Liver (tissue), 9 donors: Measurements from ENCODE around the gene NXT1. TPM values are rescaled to one million over a fixed set of nuclear protein-coding genes. Genes with fewer than 3 reads are reported as not detected.

Source experiments
- DNase-seq: peaks from one replicate; pipeline ENCODE4 v3.0.0-alpha.2; 2017; ENCODE audit warnings: low spot score
- H3K27ac ChIP-seq, 2 donors: one replicate each; pipeline ENCODE4 v1.7.0; 2013; ENCODE audit warnings: inconsistent platforms in 2 of 2, low read length in 2 of 2, control low read depth in 1 of 2, low read depth in 1 of 2, mild to moderate bottlenecking in 1 of 2
- H3K27me3 ChIP-seq, 4 donors: one replicate each; pipeline versions ENCODE4 v1.6.1 to v1.7.0; 2013; ENCODE audit warnings: low read length in 3 of 4, inconsistent platforms in 1 of 4, mild to moderate bottlenecking in 1 of 4, moderate library complexity in 1 of 4; ENCODE audit not compliant: control insufficient read depth in 4 of 4, insufficient read depth in 4 of 4
- H3K36me3 ChIP-seq, 4 donors: one replicate each; pipeline versions ENCODE4 v1.6.1 to v1.7.0; 2013; ENCODE audit warnings: low read length in 3 of 4, mild to moderate bottlenecking in 3 of 4, low read depth in 1 of 4, moderate library complexity in 1 of 4; ENCODE audit not compliant: control insufficient read depth in 4 of 4, insufficient read depth in 3 of 4
- H3K4me1 ChIP-seq, 4 donors: one replicate each; pipeline versions ENCODE4 v1.6.1 to v1.7.0; 2013; ENCODE audit warnings: low read length in 3 of 4, mild to moderate bottlenecking in 3 of 4, moderate library complexity in 1 of 4; ENCODE audit not compliant: control insufficient read depth in 4 of 4, insufficient read depth in 4 of 4
- H3K4me3 ChIP-seq, 3 donors: one replicate each; pipeline versions ENCODE4 v1.6.1 to v1.7.0; 2013; ENCODE audit warnings: low read length in 3 of 3, control low read depth in 1 of 3, low read depth in 1 of 3, mild to moderate bottlenecking in 1 of 3
- H3K9ac ChIP-seq, 2 donors: one replicate each; pipeline ENCODE4 v1.7.0; 2013; ENCODE audit warnings: low read length in 2 of 2, mild to moderate bottlenecking in 2 of 2, moderate library complexity in 2 of 2, control low read depth in 1 of 2, low read depth in 1 of 2
- H3K9me3 ChIP-seq, 4 donors: one replicate each; pipeline versions ENCODE4 v1.6.1 to v1.7.0; 2013; ENCODE audit warnings: low read length in 3 of 4; ENCODE audit not compliant: control insufficient read depth in 4 of 4
- EGR1 ChIP-seq, 2 donors: IDR thresholded peaks; 2 replicates each; pipeline ENCODE4 v1.6.1; 2016 to 2018; ENCODE audit warnings: antibody characterized with exemption in 2 of 2, low read depth in 2 of 2
- FOXA1 ChIP-seq: IDR thresholded peaks from 2 replicates; pipeline ENCODE4 v1.6.1; 2016; ENCODE audit warnings: antibody characterized with exemption
- FOXA2 ChIP-seq: IDR thresholded peaks from 2 replicates; pipeline ENCODE4 v1.6.1; 2016; ENCODE audit warnings: antibody characterized with exemption
- GABPA ChIP-seq, 2 donors: IDR thresholded peaks in 1 of 2; conservative IDR thresholded peaks in 1 of 2; 2 replicates each; pipeline ENCODE4 v1.6.1; 2016; ENCODE audit warnings: antibody characterized with exemption in 2 of 2, mild to moderate bottlenecking in 1 of 2, moderate library complexity in 1 of 2
- HNF4G ChIP-seq: IDR thresholded peaks from 2 replicates; pipeline ENCODE4 v1.6.1; 2016; ENCODE audit warnings: antibody characterized with exemption
- JUND ChIP-seq, 2 donors: IDR thresholded peaks; 2 replicates each; pipeline ENCODE4 v1.6.1; 2016; ENCODE audit warnings: antibody characterized with exemption in 2 of 2
- RXRA ChIP-seq, 2 donors: IDR thresholded peaks; 2 replicates each; pipeline ENCODE4 v1.6.1; 2017 to 2018; ENCODE audit warnings: antibody characterized with exemption in 2 of 2, mild to moderate bottlenecking in 1 of 2
- TAF1 ChIP-seq: conservative IDR thresholded peaks from 2 replicates; pipeline ENCODE4 v1.6.1; 2016; ENCODE audit warnings: antibody characterized with exemption, mild to moderate bottlenecking
- YY1 ChIP-seq: IDR thresholded peaks from 2 replicates; pipeline ENCODE4 v1.6.1; 2016; ENCODE audit warnings: antibody characterized with exemption, mild to moderate bottlenecking
- WGBS: extraction: QIAGEN DNeasy Blood & Tissue Kit; methylation state at CpG from one replicate; pipeline ENCODE4 v1.1.7; 2013; 5-methylcytosine and 5-hydroxymethylcytosine counted together
- polyA plus RNA-seq, 2 donors: library from polyadenylated mRNA; stranded (reverse) in 1 of 2; unstranded in 1 of 2; fragments of 200-250 nt in 1 of 2; fragments of >200 nt in 1 of 2; fragmentation: Nextera tagmentation in 1 of 2; extraction: Ambion mirVana in 1 of 2; gene quantifications; one replicate each; pipeline versions ENCODE4 v1.2.1 to v1.2.3, GENCODE V29; 2013 to 2015
- total RNA-seq, 2 donors: library from RNA; depleted of rRNA; stranded (reverse); fragments of >200 nt; gene quantifications; one replicate each; pipeline ENCODE4 v1.2.3, GENCODE V29; 2014
- TF ChIP-seq, protein P1 (sequence below): IDR thresholded peaks from 2 replicates; pipeline ENCODE4 v1.6.1; 2016; ENCODE audit warnings: antibody characterized with exemption
- TF ChIP-seq, protein P2 (sequence below): IDR thresholded peaks from 2 replicates; pipeline ENCODE4 v1.6.1; 2016; ENCODE audit warnings: antibody characterized with exemption, mild to moderate bottlenecking
- TF ChIP-seq, protein P3 (sequence below): fragments of 150-350 bp; IDR thresholded peaks from 2 replicates; pipeline ENCODE4 v1.5.1; 2017; ENCODE audit warnings: improper control_type of control experiment, low read depth, low read length; ENCODE audit not compliant: missing input control
- donor health status: healthy.
- donor health status: healthy.
- donor health status: healthy.
- donor health status: healthy.
- donor health status: healthy.

The NXT1 gene
- total and polyA plus RNA-seq, 4 donors = 5.7 to 9.6 (median 8.8) TPM

DNA sequence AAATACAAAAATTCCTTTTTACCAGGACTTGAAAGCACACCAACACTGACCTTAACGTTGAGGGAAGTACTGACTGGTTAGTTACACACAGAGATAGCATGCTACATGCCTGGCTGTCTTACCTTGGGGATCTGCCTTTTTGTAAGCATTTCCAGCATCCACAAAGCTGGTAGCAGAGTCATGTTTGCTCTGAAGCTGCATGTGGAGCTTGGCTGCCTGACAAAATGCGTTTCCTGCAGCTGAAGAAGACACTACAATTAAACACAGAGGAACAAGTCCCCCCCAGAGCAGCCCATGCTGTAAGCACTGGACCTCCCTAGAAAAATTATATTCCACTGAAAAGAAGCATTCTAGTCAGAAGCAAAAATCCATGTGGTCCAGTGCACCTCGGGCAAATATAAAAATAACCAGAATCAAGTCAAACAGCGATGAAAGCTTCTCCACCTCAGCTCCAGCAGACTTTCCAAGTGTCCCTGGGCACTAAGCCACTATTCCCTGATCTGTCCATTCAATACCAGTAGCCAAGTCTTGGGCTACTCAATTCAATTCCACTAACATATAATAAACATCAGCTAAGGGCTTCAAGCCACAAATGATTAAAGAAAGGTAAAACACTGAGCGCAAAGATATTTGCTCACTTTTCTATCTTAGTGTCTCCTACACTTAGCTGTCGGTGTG, 46.5 kb downstream of the NXT1 start:
- no peak overlapping the region for H3K9ac ChIP-seq
- H3K27me3 ChIP-seq = no peaks in the 10 kb centered on the region
- H3K4me1 ChIP-seq = no peaks in the 10 kb centered on the region
- TF ChIP-seq GABPA (IDR thresholded peaks at IDR 0.05 in 1 of 2, conservative IDR thresholded peaks at IDR 0.05 in 1 of 2) (no peak), FOXA1 (no peak), TAF1 (no peak), HNF4G (no peak), JUND (IDR thresholded peaks at IDR 0.05) (no peak), FOXA2 (no peak), RXRA (IDR thresholded peaks at IDR 0.05) (no peak), YY1 (no peak)
- TF ChIP-seq, protein P1, sequence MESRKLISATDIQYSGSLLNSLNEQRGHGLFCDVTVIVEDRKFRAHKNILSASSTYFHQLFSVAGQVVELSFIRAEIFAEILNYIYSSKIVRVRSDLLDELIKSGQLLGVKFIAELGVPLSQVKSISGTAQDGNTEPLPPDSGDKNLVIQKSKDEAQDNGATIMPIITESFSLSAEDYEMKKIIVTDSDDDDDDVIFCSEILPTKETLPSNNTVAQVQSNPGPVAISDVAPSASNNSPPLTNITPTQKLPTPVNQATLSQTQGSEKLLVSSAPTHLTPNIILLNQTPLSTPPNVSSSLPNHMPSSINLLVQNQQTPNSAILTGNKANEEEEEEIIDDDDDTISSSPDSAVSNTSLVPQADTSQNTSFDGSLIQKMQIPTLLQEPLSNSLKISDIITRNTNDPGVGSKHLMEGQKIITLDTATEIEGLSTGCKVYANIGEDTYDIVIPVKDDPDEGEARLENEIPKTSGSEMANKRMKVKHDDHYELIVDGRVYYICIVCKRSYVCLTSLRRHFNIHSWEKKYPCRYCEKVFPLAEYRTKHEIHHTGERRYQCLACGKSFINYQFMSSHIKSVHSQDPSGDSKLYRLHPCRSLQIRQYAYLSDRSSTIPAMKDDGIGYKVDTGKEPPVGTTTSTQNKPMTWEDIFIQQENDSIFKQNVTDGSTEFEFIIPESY = no peak
- no peaks in the 10 kb centered on the region for H3K9me3 ChIP-seq
- peaks cover 3 to 30% (median 23%) of the 10 kb centered on the region in 4 donors for H3K36me3 ChIP-seq
- 67% methylated on average over 6 of the region's 6 CpGs for WGBS
- H3K27ac ChIP-seq = no peak overlapping the region
- DNase-seq = no peak
- H3K4me3 ChIP-seq = no peak overlapping the region

DNA sequence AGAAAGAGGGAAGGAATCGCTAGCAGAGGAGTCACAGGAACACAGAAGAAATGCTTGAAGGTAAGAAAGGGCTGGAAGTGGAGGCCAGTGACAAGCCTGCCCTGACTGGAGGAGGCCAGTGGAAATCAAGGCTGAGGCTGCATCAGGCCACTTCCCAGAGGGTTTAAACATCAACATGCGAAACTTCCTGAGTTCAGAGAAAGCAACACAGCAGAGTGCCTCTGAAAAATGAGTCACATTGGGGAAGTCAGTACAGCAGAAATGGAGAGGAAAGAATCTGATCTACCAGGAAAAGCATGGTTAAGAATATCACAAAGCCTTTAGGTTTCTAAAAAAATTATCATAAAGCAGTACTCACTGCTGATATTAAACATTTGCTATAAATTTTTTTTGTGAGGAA, 47.4 kb downstream of the NXT1 start:
- no peak overlapping the region for H3K27ac ChIP-seq
- H3K4me3 ChIP-seq = no peak overlapping the region
- H3K36me3 ChIP-seq = peaks cover under 1 to 25% (median 23%) of the 10 kb centered on the region in 4 donors
- no peaks in the 10 kb centered on the region for H3K27me3 ChIP-seq
- H3K9ac ChIP-seq = no peak overlapping the region
- 86% methylated on average over 2 of the region's 2 CpGs for WGBS
- DNase-seq = no peak
- H3K9me3 ChIP-seq = no peaks in the 10 kb centered on the region
- no peaks in the 10 kb centered on the region for H3K4me1 ChIP-seq
- TF ChIP-seq, protein P1 = no peak
- TF ChIP-seq GABPA (IDR thresholded peaks at IDR 0.05 in 1 of 2, conservative IDR thresholded peaks at IDR 0.05 in 1 of 2) = no peak
- no peak for TF ChIP-seq FOXA2
- TF ChIP-seq, protein P2, sequence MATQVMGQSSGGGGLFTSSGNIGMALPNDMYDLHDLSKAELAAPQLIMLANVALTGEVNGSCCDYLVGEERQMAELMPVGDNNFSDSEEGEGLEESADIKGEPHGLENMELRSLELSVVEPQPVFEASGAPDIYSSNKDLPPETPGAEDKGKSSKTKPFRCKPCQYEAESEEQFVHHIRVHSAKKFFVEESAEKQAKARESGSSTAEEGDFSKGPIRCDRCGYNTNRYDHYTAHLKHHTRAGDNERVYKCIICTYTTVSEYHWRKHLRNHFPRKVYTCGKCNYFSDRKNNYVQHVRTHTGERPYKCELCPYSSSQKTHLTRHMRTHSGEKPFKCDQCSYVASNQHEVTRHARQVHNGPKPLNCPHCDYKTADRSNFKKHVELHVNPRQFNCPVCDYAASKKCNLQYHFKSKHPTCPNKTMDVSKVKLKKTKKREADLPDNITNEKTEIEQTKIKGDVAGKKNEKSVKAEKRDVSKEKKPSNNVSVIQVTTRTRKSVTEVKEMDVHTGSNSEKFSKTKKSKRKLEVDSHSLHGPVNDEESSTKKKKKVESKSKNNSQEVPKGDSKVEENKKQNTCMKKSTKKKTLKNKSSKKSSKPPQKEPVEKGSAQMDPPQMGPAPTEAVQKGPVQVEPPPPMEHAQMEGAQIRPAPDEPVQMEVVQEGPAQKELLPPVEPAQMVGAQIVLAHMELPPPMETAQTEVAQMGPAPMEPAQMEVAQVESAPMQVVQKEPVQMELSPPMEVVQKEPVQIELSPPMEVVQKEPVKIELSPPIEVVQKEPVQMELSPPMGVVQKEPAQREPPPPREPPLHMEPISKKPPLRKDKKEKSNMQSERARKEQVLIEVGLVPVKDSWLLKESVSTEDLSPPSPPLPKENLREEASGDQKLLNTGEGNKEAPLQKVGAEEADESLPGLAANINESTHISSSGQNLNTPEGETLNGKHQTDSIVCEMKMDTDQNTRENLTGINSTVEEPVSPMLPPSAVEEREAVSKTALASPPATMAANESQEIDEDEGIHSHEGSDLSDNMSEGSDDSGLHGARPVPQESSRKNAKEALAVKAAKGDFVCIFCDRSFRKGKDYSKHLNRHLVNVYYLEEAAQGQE = no peak
- TF ChIP-seq EGR1 (IDR thresholded peaks at IDR 0.05; ENCODE audit: low read depth in 2 of 2) = no peak
- TF ChIP-seq YY1 = no peak
- TF ChIP-seq FOXA1 = no peak
- TF ChIP-seq HNF4G = no peak
- TF ChIP-seq, protein P3, sequence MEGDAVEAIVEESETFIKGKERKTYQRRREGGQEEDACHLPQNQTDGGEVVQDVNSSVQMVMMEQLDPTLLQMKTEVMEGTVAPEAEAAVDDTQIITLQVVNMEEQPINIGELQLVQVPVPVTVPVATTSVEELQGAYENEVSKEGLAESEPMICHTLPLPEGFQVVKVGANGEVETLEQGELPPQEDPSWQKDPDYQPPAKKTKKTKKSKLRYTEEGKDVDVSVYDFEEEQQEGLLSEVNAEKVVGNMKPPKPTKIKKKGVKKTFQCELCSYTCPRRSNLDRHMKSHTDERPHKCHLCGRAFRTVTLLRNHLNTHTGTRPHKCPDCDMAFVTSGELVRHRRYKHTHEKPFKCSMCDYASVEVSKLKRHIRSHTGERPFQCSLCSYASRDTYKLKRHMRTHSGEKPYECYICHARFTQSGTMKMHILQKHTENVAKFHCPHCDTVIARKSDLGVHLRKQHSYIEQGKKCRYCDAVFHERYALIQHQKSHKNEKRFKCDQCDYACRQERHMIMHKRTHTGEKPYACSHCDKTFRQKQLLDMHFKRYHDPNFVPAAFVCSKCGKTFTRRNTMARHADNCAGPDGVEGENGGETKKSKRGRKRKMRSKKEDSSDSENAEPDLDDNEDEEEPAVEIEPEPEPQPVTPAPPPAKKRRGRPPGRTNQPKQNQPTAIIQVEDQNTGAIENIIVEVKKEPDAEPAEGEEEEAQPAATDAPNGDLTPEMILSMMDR = no peak
